Panc1 (cell line): Measurements from ENCODE around the gene GALNTL6. TPM values are rescaled to one million over a fixed set of nuclear protein-coding genes. Genes with fewer than 3 reads are reported as not detected.

Experiments used
- ATAC-seq: fragments of 200-7000 bp; cut with Tn5 transposase; 2 replicates; pipeline ENCODE4 v1.9.1; 2020; ENCODE audit warnings: mild to moderate bottlenecking, moderate library complexity
- BruUV-seq: library from RNA; stranded (reverse); fragments of 400-500 nt; replicated peaks from 2 replicates; lab custom pipeline; 2021; lab: Mats Ljungman, UMichigan
- CTCF ChIA-PET: fragments of 300-600 bp; sonication (Branson Sonifier 250); formaldehyde crosslinking; loops from one replicate; lab custom pipeline; 2022; ENCODE audit warnings: antibody characterized with exemption; lab: Charles Lee
- POLR2A ChIA-PET: fragments of 300-600 bp; sonication (Branson Sonifier 250); formaldehyde crosslinking; loops from one replicate; lab custom pipeline; 2022; ENCODE audit warnings: antibody characterized with exemption; lab: Charles Lee
- DNase-seq: peaks from one replicate; pipeline ENCODE4 v3.0.0-alpha.2; 2010; ENCODE audit warnings: low read depth, low spot score
- H3K27ac ChIP-seq: 2 replicates; pipeline ENCODE4 v1.5.1; 2011; ENCODE audit warnings: mild to moderate bottlenecking, low read length, inconsistent platforms
- H3K27me3 ChIP-seq: fragments of 200-500 bp; sonication (Bioruptor generic); 2 replicates; pipeline ENCODE4 v1.6.0; 2014; ENCODE audit warnings: low read length, inconsistent platforms; ENCODE audit not compliant: control insufficient read depth, insufficient read depth
- H3K36me3 ChIP-seq: fragments of 200-500 bp; sonication (Bioruptor generic); 2 replicates; pipeline ENCODE4 v1.5.1; 2014; ENCODE audit warnings: inconsistent platforms, mild to moderate bottlenecking, low read length, moderate library complexity; ENCODE audit not compliant: control insufficient read depth, insufficient read depth
- H3K4me1 ChIP-seq: 2 replicates; pipeline ENCODE4 v1.5.1; 2011; ENCODE audit warnings: inconsistent platforms, mild to moderate bottlenecking, low read length, moderate library complexity; ENCODE audit not compliant: control insufficient read depth, insufficient read depth
- H3K4me3 ChIP-seq, 2 experiments: 2 replicates each; pipeline ENCODE4 v1.5.1; 2011 to 2012; ENCODE audit warnings: low read depth in 2 of 2, low read length in 2 of 2, mild to moderate bottlenecking in 2 of 2, inconsistent platforms in 1 of 2, moderate library complexity in 1 of 2
- H3K9me3 ChIP-seq: fragments of 200-500 bp; sonication (Bioruptor generic); 2 replicates; pipeline ENCODE4 v1.5.1; 2014; ENCODE audit warnings: low read depth, mild to moderate bottlenecking, inconsistent platforms, low read length, moderate library complexity; ENCODE audit not compliant: control insufficient read depth, insufficient read depth
- CTCF ChIP-seq: fragments of 450-650 bp; IDR thresholded peaks from 2 replicates; pipeline ENCODE4 v1.5.1; 2017; ENCODE audit warnings: mild to moderate bottlenecking
- POLR2AphosphoS5 ChIP-seq: IDR thresholded peaks from 2 replicates; pipeline ENCODE4 v1.6.1; 2012; ENCODE audit warnings: mild to moderate bottlenecking, low read depth, low read length, moderate library complexity
- SIN3A ChIP-seq: IDR thresholded peaks from 2 replicates; pipeline ENCODE4 v1.6.1; 2012; ENCODE audit warnings: low read depth, mild to moderate bottlenecking, low read length, moderate library complexity, borderline replicate concordance; ENCODE audit not compliant: insufficient read depth
- TCF7L2 ChIP-seq: IDR thresholded peaks from 2 replicates; pipeline ENCODE4 v1.6.1; 2011; ENCODE audit warnings: mild to moderate bottlenecking, low read depth, low read length, inconsistent platforms
- in situ Hi-C: cut with HindIII; loops from 2 replicates; pipeline ENCODE4 v1.10.0; 2016; ENCODE audit warnings: low sequenced_read_pairs, low pct_unique_long_range_greater_than_20kb
- intact Hi-C: fragments of 100-400 bp; cut with micrococcal nuclease; formaldehyde crosslinking; loops from one replicate; pipeline ENCODE4 v1.10.0; 2022; ENCODE audit not compliant: unreplicated experiment
- total RNA-seq: library from RNA; stranded (reverse); gene quantifications from one replicate; pipeline ENCODE4 v1.2.1, GENCODE V29; 2021; ENCODE audit not compliant: unreplicated experiment
- TF ChIP-seq, protein P1 (sequence below), 2 experiments: IDR thresholded peaks; 2 replicates each; pipeline ENCODE4 v1.6.1; 2011 to 2012; ENCODE audit warnings: low read depth in 2 of 2, control low read depth in 1 of 2, low read length in 1 of 2, mild to moderate bottlenecking in 1 of 2, moderate library complexity in 1 of 2; ENCODE audit not compliant: insufficient read depth in 1 of 2

Gene GALNTL6
- total RNA-seq, 1 experiment from 2014 or later = not detected

GRCh38 chr4:172844556-172844955 lies 1031.4 kb downstream of the GALNTL6 start:
- H3K36me3 ChIP-seq = no peaks in the 10 kb centered on the region
- no peak overlapping the region for H3K4me3 ChIP-seq
- no peak for ATAC-seq
- intact Hi-C loops (no loop called here), in situ Hi-C loops (no loop called here)
- BruUV-seq = no TSS peak
- TF ChIP-seq POLR2AphosphoS5 = no peak
- no peak for TF ChIP-seq SIN3A
- TF ChIP-seq, protein P1, sequence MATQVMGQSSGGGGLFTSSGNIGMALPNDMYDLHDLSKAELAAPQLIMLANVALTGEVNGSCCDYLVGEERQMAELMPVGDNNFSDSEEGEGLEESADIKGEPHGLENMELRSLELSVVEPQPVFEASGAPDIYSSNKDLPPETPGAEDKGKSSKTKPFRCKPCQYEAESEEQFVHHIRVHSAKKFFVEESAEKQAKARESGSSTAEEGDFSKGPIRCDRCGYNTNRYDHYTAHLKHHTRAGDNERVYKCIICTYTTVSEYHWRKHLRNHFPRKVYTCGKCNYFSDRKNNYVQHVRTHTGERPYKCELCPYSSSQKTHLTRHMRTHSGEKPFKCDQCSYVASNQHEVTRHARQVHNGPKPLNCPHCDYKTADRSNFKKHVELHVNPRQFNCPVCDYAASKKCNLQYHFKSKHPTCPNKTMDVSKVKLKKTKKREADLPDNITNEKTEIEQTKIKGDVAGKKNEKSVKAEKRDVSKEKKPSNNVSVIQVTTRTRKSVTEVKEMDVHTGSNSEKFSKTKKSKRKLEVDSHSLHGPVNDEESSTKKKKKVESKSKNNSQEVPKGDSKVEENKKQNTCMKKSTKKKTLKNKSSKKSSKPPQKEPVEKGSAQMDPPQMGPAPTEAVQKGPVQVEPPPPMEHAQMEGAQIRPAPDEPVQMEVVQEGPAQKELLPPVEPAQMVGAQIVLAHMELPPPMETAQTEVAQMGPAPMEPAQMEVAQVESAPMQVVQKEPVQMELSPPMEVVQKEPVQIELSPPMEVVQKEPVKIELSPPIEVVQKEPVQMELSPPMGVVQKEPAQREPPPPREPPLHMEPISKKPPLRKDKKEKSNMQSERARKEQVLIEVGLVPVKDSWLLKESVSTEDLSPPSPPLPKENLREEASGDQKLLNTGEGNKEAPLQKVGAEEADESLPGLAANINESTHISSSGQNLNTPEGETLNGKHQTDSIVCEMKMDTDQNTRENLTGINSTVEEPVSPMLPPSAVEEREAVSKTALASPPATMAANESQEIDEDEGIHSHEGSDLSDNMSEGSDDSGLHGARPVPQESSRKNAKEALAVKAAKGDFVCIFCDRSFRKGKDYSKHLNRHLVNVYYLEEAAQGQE (IDR thresholded peaks at IDR 0.05; ENCODE audit: insufficient read depth in 1 of 2, low read depth in 2 of 2, low read length in 1 of 2) = no peak
- no peak for TF ChIP-seq TCF7L2
- no peaks in the 10 kb centered on the region for H3K9me3 ChIP-seq
- DNase-seq = no peak
- no peaks in the 10 kb centered on the region for H3K27me3 ChIP-seq
- CTCF ChIA-PET = no interaction called here
- POLR2A ChIA-PET = no interaction called here
- H3K4me1 ChIP-seq = no peaks in the 10 kb centered on the region
- H3K27ac ChIP-seq = no peak overlapping the region

DNA sequence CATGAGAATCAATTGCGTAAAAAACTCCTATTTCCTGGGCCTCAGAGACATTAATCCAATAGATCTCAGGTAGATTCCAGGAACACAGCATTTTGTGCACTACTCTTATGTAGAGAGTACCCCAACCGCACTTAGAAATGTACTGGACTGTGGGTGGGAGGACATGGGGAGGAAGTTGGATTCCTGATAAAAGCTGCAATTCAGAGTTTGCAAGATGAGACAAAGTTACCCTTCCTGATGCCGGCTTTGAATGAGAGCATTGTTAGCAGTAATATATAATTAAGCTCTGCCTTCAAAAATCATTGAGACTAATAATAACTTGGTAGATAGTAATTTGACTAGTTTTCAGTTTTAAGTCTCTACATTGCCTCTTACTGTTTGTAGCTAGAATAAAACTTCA lies 1032.1 kb downstream of the GALNTL6 start:
- in situ Hi-C loops = no loop called here
- CTCF ChIA-PET = interaction anchor here (0.6 kb wide), 1 partner anchor 15 kb away, joined by 13 read pairs; no protein-coding TSS in a partner anchor
- intact Hi-C loops = no loop called here

More for the DNA sequence above, 1032.1 kb downstream of the GALNTL6 start:
- Histone ChIP-seq H3K27me3 (no peaks in the 10 kb centered on the region), H3K36me3 (no peaks in the 10 kb centered on the region), H3K4me3 (no peak overlapping the region), H3K27ac (no peak overlapping the region), H3K9me3 (no peaks in the 10 kb centered on the region), H3K4me1 (no peaks in the 10 kb centered on the region)
- ATAC-seq (no peak), DNase-seq (no peak)
- POLR2A ChIA-PET = no interaction called here
- TF ChIP-seq TCF7L2 (no peak), SIN3A (no peak), POLR2AphosphoS5 (no peak), CTCF (no peak)
- TF ChIP-seq, protein P1 (IDR thresholded peaks at IDR 0.05; ENCODE audit: insufficient read depth in 1 of 2, low read depth in 2 of 2, low read length in 1 of 2) = no peak
- BruUV-seq = no TSS peak
